GM18907 (cell line): ENCODE data around the gene SARS1.

Experiments used
- ATAC-seq: cut with Tn5 transposase; IDR thresholded peaks from one replicate; pipeline ENCODE4 v1.9.1; 2021; ENCODE audit warnings: mild to moderate bottlenecking, moderate library complexity; ENCODE audit not compliant: unreplicated experiment

The SARS1 gene

GRCh38 chr1:109248797-109249629 lies 35.3 kb downstream of the SARS1 start, which contains the start of gene CELSR2:
Gene CELSR2 (plus strand): TSS chr1:109249539. CDS start chr1:109250080, 541 bp downstream.
- ATAC-seq: peak; percentile 83

DNA sequence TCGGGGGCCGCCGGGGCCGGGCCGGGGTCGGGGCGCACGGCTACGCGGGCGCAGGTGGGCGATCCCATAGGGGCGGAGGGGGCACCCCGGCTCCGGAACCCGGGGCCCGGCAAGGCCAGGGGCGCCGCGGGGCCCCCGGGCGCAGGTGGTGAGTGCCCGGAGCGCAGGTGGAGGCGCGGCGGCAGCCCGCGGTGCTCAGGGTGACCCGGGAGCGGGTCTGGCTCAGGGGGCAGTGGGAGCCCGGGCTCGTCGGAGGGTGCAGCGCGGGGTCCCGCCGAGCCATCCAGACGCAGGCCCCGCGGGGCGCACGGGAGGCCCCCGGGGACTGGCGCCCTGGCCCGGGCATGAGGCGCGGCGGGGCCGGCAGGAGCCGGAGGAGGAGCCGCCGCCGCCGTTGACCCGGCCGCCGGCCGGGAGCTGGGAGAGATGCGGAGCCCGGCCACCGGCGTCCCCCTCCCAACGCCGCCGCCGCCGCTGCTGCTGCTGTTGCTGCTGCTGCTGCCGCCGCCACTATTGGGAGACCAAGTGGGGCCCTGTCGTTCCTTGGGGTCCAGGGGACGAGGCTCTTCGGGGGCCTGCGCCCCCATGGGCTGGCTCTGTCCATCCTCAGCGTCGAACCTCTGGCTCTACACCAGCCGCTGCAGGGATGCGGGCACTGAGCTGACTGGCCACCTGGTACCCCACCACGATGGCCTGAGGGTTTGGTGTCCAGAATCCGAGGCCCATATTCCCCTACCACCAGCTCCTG lies 36.1 kb downstream of the SARS1 start:
- ATAC-seq: peak; percentile 36

DNA sequence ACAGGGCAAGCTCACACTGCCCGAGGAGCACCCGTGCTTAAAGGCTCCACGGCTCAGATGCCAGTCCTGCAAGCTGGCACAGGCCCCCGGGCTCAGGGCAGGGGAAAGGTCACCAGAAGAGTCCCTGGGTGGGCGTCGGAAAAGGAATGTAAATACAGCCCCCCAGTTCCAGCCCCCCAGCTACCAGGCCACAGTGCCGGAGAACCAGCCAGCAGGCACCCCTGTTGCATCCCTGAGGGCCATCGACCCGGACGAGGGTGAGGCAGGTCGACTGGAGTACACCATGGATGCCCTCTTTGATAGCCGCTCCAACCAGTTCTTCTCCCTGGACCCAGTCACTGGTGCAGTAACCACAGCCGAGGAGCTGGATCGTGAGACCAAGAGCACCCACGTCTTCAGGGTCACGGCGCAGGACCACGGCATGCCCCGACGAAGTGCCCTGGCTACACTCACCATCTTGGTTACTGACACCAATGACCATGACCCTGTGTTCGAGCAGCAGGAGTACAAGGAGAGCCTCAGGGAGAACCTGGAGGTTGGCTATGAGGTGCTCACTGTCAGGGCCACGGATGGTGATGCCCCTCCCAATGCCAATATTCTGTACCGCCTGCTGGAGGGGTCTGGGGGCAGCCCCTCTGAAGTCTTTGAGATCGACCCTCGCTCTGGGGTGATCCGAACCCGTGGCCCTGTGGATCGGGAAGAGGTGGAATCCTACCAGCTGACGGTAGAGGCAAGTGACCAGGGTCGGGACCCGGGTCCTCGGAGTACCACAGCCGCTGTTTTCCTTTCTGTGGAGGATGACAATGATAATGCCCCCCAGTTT lies 36.9 kb downstream of the SARS1 start:
- ATAC-seq: no peak

DNA sequence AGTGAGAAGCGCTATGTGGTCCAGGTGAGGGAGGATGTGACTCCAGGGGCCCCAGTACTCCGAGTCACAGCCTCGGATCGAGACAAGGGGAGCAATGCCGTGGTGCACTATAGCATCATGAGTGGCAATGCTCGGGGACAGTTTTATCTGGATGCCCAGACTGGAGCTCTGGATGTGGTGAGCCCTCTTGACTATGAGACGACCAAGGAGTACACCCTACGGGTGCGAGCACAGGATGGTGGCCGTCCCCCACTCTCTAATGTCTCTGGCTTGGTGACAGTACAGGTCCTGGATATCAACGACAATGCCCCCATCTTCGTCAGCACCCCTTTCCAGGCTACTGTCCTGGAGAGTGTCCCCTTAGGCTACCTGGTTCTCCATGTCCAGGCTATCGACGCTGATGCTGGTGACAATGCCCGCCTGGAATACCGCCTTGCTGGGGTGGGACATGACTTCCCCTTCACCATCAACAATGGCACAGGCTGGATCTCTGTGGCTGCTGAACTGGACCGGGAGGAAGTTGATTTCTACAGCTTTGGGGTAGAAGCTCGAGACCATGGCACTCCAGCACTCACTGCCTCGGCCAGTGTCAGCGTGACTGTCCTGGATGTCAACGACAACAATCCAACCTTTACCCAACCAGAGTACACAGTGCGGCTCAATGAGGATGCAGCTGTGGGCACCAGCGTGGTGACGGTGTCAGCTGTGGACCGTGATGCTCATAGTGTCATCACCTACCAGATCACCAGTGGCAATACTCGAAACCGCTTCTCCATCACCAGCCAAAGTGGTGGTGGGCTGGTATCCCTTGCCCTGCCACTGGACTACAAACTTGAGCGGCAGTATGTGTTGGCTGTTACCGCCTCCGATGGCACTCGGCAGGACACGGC lies 37.8 kb downstream of the SARS1 start:
- ATAC-seq: no peak

DNA sequence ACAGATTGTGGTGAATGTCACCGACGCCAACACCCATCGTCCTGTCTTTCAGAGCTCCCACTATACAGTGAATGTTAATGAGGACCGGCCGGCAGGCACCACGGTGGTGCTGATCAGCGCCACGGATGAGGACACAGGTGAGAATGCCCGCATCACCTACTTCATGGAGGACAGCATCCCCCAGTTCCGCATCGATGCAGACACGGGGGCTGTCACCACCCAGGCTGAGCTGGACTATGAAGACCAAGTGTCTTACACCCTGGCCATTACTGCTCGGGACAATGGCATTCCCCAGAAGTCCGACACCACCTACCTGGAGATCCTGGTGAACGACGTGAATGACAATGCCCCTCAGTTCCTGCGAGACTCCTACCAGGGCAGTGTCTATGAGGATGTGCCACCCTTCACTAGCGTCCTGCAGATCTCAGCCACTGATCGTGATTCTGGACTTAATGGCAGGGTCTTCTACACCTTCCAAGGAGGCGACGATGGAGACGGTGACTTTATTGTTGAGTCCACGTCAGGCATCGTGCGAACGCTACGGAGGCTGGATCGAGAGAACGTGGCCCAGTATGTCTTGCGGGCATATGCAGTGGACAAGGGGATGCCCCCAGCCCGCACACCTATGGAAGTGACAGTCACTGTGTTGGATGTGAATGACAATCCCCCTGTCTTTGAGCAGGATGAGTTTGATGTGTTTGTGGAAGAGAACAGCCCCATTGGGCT lies 38.6 kb downstream of the SARS1 start:
- ATAC-seq: no peak

- ATAC-seq: no peak
Observed at GRCh38 chr1:109252893-109253802, 39.4 kb downstream of the SARS1 start.

- ATAC-seq: no peak
Observed at GRCh38 chr1:109253803-109254620, 40.3 kb downstream of the SARS1 start.

GRCh38 chr1:109254621-109255096 lies 40.9 kb downstream of the SARS1 start:
- ATAC-seq: no peak

DNA sequence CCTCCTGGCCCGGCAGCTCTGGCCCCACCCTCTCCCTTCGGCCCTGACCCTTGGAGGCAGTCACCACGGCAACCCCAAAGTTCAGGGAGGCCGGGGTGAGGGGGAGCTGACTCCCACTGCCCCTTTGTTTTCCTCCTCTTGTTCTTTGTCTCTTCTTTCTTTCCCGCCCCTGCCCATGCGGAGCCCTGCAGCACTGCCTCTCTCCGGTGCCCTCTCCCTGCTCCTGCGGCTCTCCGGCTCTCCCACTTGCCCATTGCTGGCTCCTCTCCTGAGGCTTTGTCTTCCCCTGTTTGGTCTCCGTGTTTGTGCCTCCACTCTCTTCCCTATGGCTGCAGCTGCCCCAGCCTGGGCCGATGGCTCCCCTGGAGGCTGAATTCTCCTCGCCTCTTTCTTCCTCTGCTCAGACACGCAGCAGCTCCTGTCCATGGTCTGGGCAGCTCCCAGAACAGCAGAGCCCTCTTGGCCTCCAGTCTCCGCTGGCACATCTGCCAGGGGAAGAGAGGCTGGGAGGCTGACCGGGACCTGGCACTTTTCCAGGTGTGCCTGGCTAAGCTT lies 41.5 kb downstream of the SARS1 start:
- ATAC-seq: no peak

- no peak for ATAC-seq
Observed at GRCh38 chr1:109255678-109256077, 42.0 kb downstream of the SARS1 start.

DNA sequence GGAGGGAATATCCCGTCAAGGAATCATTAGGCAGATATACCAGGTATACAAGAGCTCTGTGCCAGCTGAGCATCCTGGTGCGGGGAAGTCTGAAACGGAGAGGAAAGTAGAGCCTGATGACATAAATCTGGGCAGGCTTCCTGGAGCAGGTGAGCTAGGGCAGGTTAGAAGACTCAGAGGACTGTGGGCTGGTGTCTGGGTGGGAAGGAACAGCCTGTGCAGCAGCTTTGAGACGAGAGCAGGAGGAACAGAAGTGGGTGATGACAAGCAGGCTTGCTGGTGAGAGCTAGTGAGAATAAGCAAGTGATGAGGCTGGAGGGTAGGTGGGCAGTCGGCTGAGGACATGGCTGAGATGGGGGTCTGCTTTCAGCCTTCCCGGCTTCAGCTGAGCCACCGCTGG lies 42.4 kb downstream of the SARS1 start:
- ATAC-seq: no peak

GRCh38 chr1:109256971-109257681 lies 43.4 kb downstream of the SARS1 start:
- no peak for ATAC-seq

GRCh38 chr1:109257682-109258421 lies 44.1 kb downstream of the SARS1 start:
- no peak for ATAC-seq

DNA sequence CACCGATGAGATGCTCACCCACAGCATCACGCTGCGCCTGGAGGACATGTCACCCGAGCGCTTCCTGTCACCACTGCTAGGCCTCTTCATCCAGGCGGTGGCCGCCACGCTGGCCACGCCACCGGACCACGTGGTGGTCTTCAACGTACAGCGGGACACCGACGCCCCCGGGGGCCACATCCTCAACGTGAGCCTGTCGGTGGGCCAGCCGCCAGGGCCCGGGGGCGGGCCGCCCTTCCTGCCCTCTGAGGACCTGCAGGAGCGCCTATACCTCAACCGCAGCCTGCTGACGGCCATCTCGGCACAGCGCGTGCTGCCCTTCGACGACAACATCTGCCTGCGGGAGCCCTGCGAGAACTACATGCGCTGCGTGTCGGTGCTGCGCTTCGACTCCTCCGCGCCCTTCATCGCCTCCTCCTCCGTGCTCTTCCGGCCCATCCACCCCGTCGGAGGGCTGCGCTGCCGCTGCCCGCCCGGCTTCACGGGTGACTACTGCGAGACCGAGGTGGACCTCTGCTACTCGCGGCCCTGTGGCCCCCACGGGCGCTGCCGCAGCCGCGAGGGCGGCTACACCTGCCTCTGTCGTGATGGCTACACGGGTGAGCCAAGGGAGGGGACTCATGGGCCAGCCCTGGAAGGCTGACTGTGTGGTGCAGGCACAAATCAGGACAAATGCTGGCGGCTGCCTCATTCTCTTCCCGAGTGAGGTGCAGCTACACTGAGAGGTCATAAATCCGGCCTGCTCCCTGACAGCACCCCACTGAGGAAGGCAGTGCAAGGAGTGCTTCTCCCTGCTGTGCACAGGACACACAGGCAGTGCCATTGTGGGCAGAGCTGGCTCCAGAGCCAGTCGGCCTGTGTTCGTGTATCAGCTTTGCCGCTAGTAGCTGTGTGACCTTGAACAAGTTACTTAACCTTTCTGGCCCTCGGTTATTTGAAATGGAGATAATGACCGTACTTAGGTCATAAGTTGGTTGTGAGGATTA lies 45.1 kb downstream of the SARS1 start:
- ATAC-seq: no peak
